HepG2 (cell line): Measurements from ENCODE around the gene TTC23L. TPM values are rescaled to one million over a fixed set of nuclear protein-coding genes. Genes with fewer than 3 reads are reported as not detected.

Experiments
- BRD4 ChIP-seq: sonication (generic); formaldehyde crosslinking; IDR thresholded peaks from 2 replicates; pipeline ENCODE4 v1.4.0; 2020; ENCODE audit warnings: missing genetic modification reagents
- ELF3 ChIP-seq: IDR thresholded peaks from 2 replicates; pipeline ENCODE4 v1.6.1; 2016; ENCODE audit warnings: missing genetic modification reagents, missing compliant biosample characterization
- GFI1 ChIP-seq: sonication (generic); formaldehyde crosslinking; IDR thresholded peaks from 2 replicates; pipeline ENCODE4 v1.5.0; 2020; ENCODE audit warnings: missing genetic modification reagents, mild to moderate bottlenecking, borderline replicate concordance
- MNT ChIP-seq: fragments of 450-650 bp; IDR thresholded peaks from 2 replicates; pipeline ENCODE4 v1.6.1; 2016
- NFKB2 ChIP-seq: sonication (generic); formaldehyde crosslinking; IDR thresholded peaks from 2 replicates; pipeline ENCODE4 v1.4.0; 2020; ENCODE audit warnings: missing genetic modification reagents, borderline replicate concordance
- PHF8 ChIP-seq: sonication (generic); formaldehyde crosslinking; IDR thresholded peaks from 2 replicates; pipeline ENCODE4 v1.5.0; 2020; ENCODE audit warnings: missing genetic modification reagents
- SIN3A ChIP-seq: IDR thresholded peaks from 2 replicates; pipeline ENCODE4 v1.6.1; 2011; ENCODE audit warnings: low read depth, mild to moderate bottlenecking, control low read depth, low read length, borderline replicate concordance
- SOX6 ChIP-seq, 2 experiments: fragments of 450-650 bp in 1 of 2; sonication (generic) in 1 of 2; formaldehyde crosslinking in 1 of 2; IDR thresholded peaks; 2 replicates each; pipeline versions ENCODE4 v1.4.0 to v1.6.1; 2017 to 2020; ENCODE audit warnings: antibody characterized with exemption in 1 of 2, mild to moderate bottlenecking in 1 of 2, missing genetic modification reagents in 1 of 2
- TCF12 ChIP-seq, 2 experiments: fragments of 450-650 bp in 1 of 2; sonication (generic) in 1 of 2; formaldehyde crosslinking in 1 of 2; IDR thresholded peaks; 2 replicates each; pipeline versions ENCODE4 v1.6.1 to v1.8.0; 2017 to 2022; ENCODE audit warnings: antibody characterized with exemption in 1 of 2, mild to moderate bottlenecking in 1 of 2, missing genetic modification reagents in 1 of 2, moderate library complexity in 1 of 2
- ZBTB3 ChIP-seq: sonication (generic); formaldehyde crosslinking; IDR thresholded peaks from 2 replicates; pipeline ENCODE4 v1.4.0; 2020; ENCODE audit warnings: low read depth, mild to moderate bottlenecking, moderate library complexity, missing genetic modification reagents, borderline replicate concordance
- ZBTB40 ChIP-seq, 2 experiments: fragments of 450-650 bp in 1 of 2; sonication (generic) in 1 of 2; formaldehyde crosslinking in 1 of 2; IDR thresholded peaks; 2 replicates each; pipeline versions ENCODE4 v1.6.1 to v1.8.0; 2016 to 2022; ENCODE audit warnings: antibody characterized with exemption in 1 of 2, mild to moderate bottlenecking in 1 of 2, missing genetic modification reagents in 1 of 2
- ZNF296 ChIP-seq: sonication (generic); formaldehyde crosslinking; conservative IDR thresholded peaks from 2 replicates; pipeline ENCODE4 v1.5.0; 2020; ENCODE audit warnings: mild to moderate bottlenecking, missing genetic modification reagents
- ZNF362 ChIP-seq: sonication (generic); formaldehyde crosslinking; IDR thresholded peaks from 2 replicates; pipeline ENCODE4 v1.4.0; 2020; ENCODE audit warnings: missing genetic modification reagents, mild to moderate bottlenecking, borderline replicate concordance
- ZNF672 ChIP-seq: sonication (generic); formaldehyde crosslinking; IDR thresholded peaks from 2 replicates; pipeline ENCODE4 v1.8.1; 2022; ENCODE audit warnings: missing genetic modification reagents
- polyA plus RNA-seq, 8 experiments: library from polyadenylated mRNA; depleted of rRNA in 3 of 8; stranded (reverse) in 7 of 8; unstranded in 1 of 8; fragments of >200 nt; fragmentation: Illumina TruSeq in 4 of 8; extraction: Trizol in 4 of 8; gene quantifications; 2 replicates each; pipeline versions ENCODE4 v1.2.1 to v1.2.3, GENCODE V29; 2011 to 2016; ENCODE audit warnings: low read depth in 4 of 8, missing spikeins in 1 of 8, mixed read lengths in 1 of 8; ENCODE audit not compliant: insufficient read depth in 1 of 8
- total RNA-seq, 5 experiments: library from RNA; depleted of rRNA; stranded (reverse); fragments of >200 nt; fragmentation: Illumina TruSeq; extraction: Trizol; gene quantifications; 2 replicates each; pipeline ENCODE4 v1.2.3, GENCODE V29; 2016; ENCODE audit warnings: low read depth in 1 of 5
- TF ChIP-seq, protein P1 (sequence below): IDR thresholded peaks from 2 replicates; pipeline ENCODE4 v1.6.1; 2012; ENCODE audit warnings: inconsistent platforms

TTC23L gene
- total and polyA plus RNA-seq, 2 of the 13 experiments (the other 11 are each of a cell fraction or from before 2014, with no cell fraction given) = 0.37 to 1.4 TPM

DNA sequence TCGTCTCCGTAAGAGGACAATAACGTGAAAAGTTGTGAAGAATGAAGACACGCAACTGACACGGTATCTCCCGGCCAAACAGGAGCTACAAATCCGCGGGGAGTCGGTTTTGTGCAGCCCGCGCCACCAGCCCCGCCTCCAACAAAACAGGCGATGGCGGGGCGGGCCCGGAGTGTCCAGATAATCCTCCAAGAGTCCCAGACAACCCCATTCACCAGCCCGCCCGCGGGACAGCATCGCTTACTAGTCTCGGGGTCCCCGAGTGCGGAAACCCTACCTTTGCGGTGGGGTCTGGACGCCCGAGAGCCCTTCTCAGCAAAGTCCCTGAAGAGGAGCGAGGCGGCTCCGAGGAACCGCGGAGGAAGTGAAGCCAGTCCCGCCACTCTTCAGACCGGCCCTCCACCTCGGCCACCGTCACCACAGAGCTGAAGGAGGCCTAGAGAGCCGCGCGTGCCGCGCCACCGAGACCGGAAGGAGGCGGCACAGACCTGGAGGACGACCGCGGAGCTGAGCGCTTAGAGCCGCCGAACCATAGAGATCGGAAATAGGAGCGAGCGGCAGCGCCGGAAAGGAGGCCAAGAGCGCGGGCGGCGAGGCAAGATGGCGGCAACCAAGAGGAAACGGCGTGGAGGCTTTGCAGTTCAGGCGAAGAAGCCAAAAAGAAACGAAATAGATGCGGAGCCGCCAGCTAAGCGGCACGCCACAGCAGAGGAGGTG, 76.3 kb downstream of the TTC23L start, which contains the start of the genes BRIX1 and RAD1 (continued):
- peak; percentile 72 for TF ChIP-seq MNT
- TF ChIP-seq NFKB2 (CRISPR knock-in tag) = peak; percentile 32; the same call in 1 of the 2 replicates
- 0 out of 2 replicates have a peak, but pooled peaks have one; percentile 15 for TF ChIP-seq GFI1 (CRISPR knock-in tag)
- peak; percentile 63 for TF ChIP-seq ZBTB40 (IDR thresholded peaks at IDR 0.05)
- TF ChIP-seq ZBTB40 (CRISPR knock-in tag; IDR thresholded peaks at IDR 0.05) = peak; percentile 53; the same call in 1 of the 2 replicates
- TF ChIP-seq BRD4 = peak; percentile 82
- TF ChIP-seq, protein P1, sequence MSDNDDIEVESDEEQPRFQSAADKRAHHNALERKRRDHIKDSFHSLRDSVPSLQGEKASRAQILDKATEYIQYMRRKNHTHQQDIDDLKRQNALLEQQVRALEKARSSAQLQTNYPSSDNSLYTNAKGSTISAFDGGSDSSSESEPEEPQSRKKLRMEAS = peak; percentile 85
- TF ChIP-seq ZNF362 (CRISPR knock-in tag) = 0 out of 2 replicates have a peak, but pooled peaks have one; percentile 22
- TF ChIP-seq ZBTB3 (CRISPR knock-in tag) = peak; percentile 83; the same call in 1 of the 2 replicates
- TF ChIP-seq ZNF296 (CRISPR knock-in tag) = peak; percentile 62
- no peak for TF ChIP-seq TCF12 (IDR thresholded peaks at IDR 0.05)
- TF ChIP-seq TCF12 (CRISPR knock-in tag; IDR thresholded peaks at IDR 0.05) = peak; percentile 60; the same call in 1 of the 2 replicates
- no peak for TF ChIP-seq SOX6 (IDR thresholded peaks at IDR 0.05)
- peak; percentile 77 for TF ChIP-seq SOX6 (CRISPR knock-in tag; IDR thresholded peaks at IDR 0.05)
- TF ChIP-seq PHF8 (CRISPR knock-in tag) = peak; percentile 94
- peak; percentile 84; the same call in 1 of the 2 replicates for TF ChIP-seq ELF3 (CRISPR knock-in tag)
- TF ChIP-seq SIN3A = peak; percentile 82; the same call in 1 of the 2 replicates
- TF ChIP-seq ZNF672 = no peak
